Activated naive CD8-positive, alpha-beta T cell treated with anti-CD3 and anti-CD28 coated beads, Interleukin-2, amount 50 U/mL, for 16 hours (primary cell): ENCODE results near the gene NAV2.
"Not testable (repeated sequence)": the region's sequence is repeated elsewhere in the genome, so short reads cannot be mapped to it uniquely, and the experiment has no call there.

Source experiments
- DNase-seq: peaks from one replicate; pipeline ENCODE4 v3.0.0-alpha.2; 2020; ENCODE audit warnings: low read depth, low spot score

Gene NAV2

DNA sequence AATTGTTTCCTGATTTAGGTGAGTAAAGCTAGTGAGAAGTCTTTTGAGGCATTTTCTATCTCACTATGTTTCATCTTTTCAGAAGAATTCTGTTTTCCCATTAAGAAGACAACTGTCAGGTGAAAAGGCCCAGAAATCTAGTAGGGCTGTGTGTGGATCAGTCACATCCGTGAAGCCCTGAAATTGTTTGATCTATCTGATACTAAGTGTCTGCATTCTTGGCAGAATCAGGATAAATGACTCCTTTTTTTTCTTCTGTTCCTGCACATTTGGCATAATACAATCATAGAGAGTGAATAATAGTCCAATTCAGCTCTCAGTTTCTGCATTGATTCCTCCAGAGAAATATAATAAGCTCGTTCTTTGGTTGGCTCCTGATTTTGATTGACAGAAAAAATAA is 208.3 kb downstream of the NAV2 start:
- DNase-seq: no peak

DNA sequence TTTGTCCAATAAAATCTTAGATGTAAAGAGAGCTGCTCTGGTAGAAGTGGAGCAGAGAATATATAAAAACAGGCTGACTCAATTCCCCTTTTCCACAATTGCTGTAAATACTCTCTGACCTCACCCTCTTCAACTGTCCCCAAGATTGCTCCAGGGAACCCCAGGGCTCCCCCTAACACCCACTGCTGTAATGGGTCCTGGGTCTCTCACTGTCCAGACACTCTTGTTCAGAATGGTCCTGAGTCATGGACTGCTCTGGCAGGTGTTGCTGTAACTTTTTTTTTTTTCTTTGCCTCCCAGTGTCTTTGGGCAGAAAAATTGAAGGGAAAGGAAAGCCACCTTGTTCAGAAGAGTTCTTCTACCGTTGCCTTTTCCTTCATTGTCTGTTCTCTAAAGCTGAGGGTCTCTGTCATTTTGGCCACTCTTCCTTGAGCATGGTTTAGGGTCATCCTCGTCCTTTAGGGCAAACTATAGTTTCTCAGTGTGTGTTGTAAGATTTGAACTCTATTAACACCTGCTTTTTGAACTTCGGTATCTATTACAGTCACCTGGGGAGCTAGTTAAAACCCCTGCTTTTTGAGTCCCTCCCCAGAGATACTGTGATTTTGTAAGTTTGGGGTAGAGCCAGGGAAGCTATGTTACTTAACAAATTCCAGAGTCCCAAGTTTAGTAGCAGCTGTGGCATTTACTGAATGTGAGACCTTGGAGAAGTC is 209.5 kb downstream of the NAV2 start:
- DNase-seq: no peak

DNA sequence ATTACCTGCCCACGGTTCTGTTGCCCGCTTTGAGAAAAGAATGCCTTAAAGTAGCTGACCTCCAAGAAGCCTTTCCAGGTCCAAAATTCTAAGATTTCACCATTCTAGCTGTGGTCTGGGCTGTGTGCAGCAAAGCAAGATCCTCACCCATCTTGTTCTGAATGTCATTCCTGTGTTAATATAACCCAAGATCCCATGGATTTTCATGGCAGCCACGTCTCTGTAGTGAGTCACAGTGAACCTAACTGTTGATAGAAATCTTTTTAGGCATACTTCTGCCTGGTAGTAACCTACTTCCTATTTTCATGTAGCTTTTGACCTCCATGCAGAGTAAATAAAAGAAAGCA is 210.0 kb downstream of the NAV2 start:
- no peak for DNase-seq

DNA sequence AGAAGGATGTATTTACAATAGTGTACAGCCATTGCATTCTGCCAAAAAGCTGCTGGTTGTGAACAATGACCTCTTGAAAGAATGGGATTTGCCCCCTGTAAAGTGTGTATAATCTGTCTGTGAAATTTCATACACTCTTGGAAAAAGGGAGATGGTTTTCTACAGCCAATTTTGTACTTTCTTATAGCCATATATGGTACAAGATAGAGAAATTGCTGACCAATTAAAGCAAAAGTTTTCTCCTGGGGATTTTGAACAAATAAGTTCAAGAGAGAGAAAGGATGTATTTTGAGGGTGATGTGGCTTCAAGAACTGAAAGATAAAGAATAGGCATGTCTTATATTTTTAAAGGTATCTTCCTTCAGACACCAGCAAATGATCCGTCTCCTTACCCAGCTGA is 211.0 kb downstream of the NAV2 start:
- DNase-seq: no peak

DNA sequence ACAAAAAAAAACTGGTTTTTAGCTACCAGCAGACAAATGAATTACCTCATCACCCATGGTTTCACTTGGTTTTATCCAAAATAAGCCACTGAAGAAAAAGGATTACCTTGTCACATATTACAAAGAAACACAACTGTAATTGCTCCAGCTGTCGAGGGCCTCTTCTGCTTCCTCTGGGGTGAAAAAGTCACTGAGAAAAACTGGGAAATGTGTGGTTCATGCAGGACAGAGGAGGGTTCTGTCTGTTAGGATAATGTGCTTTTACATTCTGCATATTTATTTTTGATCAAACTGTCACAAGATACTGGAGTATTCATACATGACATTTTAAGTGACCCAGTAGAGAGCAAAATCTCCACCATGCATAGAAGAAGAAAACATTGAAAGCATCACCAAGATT is 211.7 kb downstream of the NAV2 start:
- no peak for DNase-seq

DNA sequence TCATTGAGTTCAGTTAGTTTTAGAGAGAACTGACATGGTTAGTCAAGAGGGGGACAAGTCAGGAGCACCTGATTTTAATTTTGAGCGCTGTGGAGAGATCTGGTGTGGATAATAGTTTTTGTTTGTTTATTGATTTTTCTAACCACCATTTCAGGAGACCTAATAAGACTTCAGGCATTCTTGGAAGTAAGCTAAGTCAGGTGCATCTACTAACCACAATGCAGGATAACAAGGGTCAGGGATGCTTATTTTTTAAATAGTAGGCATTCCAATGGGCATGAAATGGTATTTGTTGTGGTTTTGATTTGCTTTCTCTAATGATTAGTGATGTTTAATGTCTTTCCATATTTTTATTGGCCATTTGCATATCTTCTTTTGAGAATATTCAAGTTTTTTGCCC is 212.1 kb downstream of the NAV2 start:
- no peak for DNase-seq

DNA sequence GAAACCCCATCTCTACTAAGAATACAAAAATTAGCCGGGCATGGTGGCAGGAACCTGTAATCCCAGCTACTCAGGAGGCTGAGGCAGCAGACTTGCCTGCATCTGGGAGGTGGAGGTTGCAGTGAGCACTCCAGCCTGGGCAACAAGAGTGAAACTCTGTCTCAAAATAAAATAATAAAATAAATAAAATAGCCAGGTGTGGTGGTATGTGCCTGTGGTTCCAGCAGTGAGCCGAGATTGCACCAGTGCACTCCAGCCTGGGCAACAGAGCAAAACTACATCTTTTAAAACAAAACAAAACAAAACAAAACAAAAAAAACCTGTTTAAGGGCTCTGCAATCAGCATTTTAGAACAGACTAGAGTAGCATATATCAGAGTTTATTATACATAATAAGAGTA is 214.8 kb downstream of the NAV2 start:
- DNase-seq: not testable (repeated sequence)

DNA sequence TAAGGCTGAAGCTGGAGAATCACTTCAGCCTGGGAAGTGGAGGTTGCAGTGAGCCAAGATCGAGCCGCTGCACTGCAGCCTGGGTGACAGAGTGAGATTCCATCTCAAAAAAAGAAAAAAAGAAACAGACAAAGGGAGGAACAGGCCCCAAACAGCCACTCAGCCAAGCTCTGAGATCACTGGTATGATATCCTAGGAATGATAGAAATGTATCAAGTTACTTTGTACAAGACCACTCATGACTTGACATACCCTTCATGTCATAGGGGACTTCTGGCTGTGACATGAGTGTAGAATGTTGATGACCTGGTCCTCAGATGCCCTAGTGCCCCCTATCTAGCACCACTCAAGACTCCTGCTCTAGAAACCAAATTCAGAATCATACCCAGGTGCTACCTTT is 216.5 kb downstream of the NAV2 start:
- DNase-seq: no peak

DNA sequence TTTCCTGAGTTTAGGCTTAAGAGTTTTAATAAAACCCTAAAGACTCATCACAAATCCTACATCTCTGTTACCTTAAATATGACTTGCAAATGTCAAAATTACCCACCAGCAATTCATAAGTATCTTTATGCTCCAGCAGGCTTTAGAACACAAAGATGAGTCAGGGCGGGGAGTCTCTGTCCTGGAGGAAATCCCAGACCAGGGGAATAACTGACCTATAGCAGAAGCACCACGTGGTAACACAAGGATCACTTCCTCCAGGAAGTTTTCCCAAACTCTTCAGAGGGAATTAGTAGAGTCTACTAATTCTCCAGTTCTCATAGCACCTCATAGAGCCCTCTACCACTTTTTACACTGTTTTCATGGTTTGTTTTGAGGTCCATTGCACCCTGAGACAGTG is 217.0 kb downstream of the NAV2 start:
- no peak for DNase-seq

DNA sequence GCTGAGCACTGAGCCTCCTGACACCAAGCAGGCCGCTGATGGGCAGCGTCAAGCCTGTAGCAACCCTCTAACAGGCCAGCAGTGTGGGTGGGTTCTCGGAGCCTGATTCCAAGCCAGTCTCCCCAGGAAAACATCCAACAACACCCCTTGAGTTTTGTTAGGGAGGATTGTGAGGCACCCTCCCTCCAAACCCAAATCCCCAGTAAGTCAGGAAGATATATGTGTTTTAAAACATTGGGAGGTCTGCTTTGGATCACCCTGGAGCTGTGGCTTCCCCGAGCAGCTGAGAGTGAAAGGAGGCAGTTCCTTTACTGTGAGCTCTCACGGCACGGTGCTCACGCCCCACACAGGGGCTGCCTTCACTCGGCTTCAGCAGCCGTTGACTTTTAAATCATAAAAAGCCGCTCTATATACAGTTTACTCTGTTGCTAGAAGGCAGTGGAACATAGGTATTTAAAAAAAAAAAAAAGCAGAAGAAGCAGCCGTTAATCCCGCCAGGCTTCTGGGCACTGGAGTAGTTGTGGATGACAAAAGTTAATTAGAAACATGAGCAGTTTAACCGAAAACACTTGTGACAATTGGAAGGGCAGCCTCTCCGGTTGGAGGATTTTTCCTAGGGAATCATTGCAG is 218.6 kb downstream of the NAV2 start:
- DNase-seq: no peak

DNA sequence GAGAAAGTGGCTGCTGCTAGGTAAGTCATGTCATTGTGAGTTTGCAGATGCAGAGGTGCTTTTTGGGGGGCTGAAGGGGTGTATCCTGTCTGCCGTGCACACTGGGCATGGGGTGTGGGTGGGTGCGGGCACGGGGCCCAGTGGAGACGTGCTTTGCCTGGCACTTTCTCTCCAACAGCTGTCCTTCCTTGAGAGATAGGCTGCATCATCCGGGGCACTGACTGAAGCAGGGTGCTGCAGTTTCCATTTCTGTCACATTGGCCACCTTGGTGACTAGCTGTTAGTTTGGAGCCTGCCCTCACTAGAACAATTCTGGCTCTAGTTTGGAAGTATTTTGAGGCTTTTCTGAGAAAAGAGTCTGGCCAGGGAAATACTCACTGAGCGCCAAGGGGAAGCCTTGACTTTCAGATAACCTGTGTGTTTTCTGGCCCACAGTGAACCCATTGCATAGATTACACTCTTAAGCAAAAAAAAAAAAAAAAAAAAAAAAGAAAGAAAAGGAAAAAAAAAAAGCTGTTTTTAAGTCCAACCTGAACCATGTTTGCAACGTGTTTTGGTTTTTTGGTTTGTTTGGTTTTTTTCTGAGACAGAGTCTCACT is 219.2 kb downstream of the NAV2 start:
- DNase-seq: no peak

DNA sequence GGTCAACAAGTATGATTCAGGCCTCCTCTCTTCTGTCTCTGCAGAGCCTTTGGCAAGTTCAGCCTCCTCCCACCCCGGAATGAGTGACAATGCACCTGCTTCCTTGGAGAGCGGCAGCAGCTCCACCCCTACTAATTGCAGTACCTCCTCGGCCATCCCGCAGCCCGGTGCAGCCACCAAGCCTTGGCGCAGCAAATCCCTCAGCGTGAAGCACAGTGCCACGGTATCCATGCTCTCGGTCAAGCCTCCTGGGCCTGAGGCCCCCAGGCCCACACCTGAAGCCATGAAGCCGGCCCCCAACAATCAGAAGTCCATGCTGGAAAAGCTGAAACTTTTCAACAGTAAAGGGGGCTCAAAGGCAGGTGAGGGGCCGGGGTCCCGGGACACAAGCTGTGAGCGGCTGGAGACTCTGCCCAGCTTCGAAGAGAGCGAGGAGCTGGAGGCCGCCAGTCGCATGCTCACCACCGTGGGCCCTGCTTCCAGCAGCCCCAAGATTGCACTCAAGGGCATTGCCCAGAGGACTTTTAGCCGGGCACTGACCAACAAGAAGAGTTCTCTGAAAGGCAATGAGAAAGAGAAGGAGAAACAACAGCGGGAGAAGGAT is 220.6 kb downstream of the NAV2 start:
- DNase-seq: no peak

DNA sequence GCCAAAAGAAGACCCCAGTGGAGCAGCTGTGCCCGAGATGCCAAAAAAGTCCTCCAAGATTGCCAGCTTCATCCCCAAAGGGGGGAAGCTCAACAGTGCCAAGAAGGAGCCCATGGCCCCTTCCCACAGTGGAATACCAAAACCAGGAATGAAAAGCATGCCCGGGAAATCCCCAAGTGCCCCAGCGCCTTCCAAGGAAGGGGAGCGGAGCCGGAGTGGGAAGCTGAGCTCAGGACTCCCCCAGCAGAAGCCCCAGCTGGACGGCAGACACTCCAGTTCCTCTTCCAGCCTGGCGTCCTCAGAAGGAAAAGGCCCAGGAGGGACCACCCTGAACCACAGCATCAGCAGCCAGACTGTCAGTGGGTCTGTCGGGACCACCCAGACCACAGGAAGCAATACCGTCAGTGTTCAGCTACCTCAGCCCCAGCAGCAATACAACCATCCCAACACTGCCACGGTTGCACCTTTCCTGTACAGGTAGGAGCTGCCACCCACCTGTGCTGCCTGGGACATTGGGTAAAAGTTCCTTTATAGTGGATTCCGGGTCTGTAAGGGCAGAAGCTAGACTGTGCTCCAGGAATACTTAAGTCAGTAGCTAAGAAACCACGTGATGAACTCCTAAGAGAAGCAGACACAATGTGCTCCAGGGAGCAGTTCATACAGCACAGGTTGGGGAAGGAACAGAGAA is 221.3 kb downstream of the NAV2 start:
- no peak for DNase-seq

DNA sequence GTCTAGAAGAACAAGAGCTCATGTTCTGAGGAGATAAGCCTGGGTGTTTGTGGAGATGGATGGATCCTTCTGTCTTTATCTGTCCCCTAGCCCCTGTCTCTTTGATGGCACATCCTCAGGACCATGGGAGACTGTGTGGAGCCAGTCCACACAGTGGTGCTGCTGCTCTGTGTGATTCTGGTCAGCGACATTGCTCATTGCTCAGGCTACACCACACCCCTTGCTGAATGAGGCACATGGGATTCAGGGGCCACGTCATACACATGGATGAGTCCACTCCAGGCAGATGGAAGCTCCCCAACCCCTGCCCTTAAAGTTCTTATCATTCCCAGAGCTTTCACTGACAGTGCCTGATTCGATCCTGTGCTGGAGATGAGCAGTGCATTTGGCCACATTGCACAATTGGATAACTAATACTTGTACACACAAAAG is 222.2 kb downstream of the NAV2 start:
- DNase-seq: no peak

DNA sequence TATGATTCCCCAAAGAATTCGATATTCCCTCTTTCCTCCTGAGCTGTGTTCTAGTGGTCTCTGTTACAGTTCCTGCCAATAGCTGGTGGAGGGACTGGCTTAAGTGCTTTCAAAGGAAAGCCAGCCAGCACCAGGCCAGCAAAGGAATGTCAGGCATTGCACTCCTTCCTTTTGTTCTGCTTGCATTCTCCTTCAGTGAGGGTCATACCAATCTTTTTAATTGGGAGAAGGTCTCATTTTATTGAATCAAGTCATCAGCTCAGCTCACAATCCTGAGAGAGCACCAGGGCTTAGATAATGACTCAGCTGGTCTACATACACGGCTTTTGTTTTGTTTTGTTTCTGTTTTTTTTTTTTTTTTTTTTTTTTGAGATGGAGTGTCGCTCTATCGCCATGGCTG is 222.9 kb downstream of the NAV2 start:
- DNase-seq: no peak

DNA sequence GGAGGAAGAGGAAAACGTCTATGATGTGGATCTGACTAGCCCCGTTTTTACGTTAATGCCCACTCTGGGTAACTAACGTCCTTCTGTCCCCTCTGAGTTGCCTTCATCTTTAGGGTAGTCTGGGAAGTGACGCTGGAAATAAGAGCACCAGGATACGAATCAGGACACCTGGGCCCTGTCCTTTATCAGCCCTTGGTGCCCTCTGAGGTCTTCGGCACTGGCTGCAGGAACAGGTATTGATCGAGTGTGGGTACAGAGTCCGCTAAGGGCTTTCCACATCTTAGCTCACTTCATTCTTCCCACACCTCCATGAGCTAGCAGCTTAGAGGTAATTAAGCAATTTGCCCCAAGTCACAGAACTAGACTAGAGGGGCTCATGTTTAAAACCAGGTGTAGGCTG is 223.8 kb downstream of the NAV2 start:
- DNase-seq: no peak

DNA sequence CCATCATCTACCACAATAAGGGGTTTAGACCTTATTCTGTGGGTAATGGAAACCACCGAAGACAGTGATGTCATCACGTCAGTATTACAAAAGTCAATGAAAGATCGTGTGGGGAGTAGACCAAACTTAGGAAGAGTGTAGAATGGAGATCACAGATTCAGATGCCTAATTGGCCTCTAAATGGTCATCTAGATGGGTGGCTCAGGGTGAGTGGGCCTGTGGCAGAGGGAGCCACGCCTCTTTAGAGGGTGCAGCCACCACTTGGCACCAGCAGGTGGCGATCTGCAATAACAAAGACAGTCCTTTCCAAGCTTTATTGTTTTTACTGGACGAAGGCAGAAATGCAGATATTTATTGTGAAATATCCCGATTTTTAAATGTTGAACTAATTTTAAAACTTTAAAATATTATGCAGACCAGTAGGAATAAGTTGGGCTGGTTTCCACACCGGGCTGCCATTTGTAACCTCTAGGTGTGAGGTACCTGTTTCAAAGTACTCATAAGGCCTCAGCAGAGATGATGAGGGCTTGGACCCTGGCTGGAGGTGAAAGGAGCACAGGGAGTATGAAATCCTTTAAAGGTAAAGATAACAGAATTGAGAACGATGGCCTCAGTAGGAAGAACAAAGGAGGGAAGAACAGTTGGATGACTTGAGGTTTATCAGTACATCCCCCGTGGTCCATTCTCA is 225.7 kb downstream of the NAV2 start:
- DNase-seq: no peak

DNA sequence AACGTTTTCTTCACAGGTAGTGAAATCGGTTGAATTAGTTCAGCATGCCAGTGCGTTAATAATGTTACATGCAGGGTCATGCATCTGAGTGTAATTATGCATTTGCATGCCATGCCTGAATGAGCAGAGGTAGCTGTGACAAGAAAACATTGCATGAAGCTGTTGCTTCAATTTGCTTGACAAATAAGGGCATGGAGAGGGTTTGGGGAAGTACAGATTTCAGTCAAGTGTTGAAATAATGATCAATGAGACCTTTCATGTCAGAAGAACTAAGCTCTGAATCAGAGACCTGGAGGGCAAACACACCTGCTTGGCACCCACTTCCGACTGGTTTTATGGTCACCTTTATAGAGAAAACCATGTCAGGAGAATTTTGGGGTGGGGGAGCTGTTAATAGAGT is 226.2 kb downstream of the NAV2 start:
- DNase-seq: no peak

DNA sequence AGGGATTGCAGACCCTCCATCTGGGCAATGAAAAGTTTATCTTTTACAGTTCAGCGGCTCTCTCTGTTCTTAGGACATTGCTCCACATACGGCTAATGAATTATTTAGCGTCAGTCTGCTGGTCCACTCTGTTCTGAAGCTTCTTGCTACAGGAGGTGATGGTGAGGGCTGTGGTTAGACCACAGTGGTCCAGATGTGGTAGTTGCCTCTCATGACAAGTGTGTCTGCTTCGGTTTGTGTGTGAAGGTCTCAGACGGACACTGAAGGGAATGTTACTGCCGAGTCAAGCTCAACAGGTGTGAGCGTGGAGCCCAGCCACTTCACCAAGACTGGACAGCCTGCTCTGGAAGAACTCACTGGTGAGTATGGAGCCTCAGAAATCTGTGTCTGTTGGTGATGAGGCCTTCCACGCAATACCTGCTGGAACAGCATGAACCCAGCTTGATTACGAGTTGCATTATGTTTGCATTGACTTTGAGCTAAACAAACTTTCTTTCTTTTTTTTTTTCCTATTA is 226.8 kb downstream of the NAV2 start:
- DNase-seq: no peak

DNA sequence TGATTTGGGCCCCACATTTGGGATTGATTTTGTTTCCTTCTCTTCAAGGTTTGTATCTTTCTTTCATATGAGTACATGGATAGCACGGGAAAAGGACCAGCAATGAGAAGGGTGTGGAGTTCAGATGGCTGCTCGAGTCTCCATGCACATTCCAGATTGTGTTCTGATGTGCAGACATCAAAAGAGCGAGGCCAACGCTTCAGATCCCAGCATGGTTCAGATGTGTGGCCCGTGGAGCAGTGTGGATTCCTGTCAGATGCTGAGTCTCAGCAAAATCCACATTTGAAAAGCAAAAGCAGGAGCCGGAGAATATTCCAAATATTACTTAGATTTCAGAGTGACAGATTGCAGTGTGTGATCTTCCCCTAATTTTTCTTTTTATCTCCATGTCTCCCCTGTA is 228.2 kb downstream of the NAV2 start:
- DNase-seq: no peak

DNA sequence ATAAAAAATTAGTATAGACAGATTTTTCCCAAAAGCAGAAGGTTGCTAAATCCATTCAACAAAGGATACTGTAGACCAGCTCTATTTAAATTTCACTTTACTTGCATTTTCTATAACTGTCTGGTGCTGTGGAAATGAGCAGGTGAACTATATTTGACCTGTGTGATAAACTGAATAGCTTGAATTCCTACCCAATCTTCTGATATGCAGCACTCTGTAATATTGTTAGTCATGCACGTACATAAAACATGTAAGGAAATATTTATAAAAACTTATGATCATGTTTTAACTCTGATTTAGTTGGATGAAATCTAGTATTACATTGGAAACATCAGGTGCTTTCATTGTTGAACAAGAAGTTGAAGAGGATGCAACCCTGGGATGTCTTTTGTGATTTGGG is 234.0 kb downstream of the NAV2 start:
- no peak for DNase-seq
